CD4-positive, CD25-positive, alpha-beta regulatory T cell (primary cell): ENCODE data around the gene CELF6. TPM values are rescaled to one million over a fixed set of nuclear protein-coding genes. Genes with fewer than 3 reads are reported as not detected.

Source experiments
- ATAC-seq, 2 donors: fragments of 150-1000 bp; cut with Tn5 transposase; one replicate each; pipeline ENCODE4 v1.10.0; 2021; ENCODE audit warnings: low read depth in 2 of 2, moderate number of reproducible peaks in 2 of 2, moderate library complexity in 1 of 2
- DNase-seq, 3 donors: peaks; one replicate each; pipeline versions ENCODE4 v3.0.0 to v3.0.0-alpha.2; 2012 to 2022; ENCODE audit warnings: mixed read lengths in 1 of 3
- H3K27ac ChIP-seq: one replicate; pipeline ENCODE4 v1.7.0; 2013; ENCODE audit warnings: mild to moderate bottlenecking, low read length; ENCODE audit not compliant: insufficient read depth, poor library complexity, severe bottlenecking
- H3K27me3 ChIP-seq: one replicate; pipeline ENCODE4 v1.7.0; 2013; ENCODE audit warnings: low read length; ENCODE audit not compliant: control insufficient read depth, insufficient read depth
- H3K36me3 ChIP-seq: one replicate; pipeline ENCODE4 v1.7.0; 2013; ENCODE audit warnings: mild to moderate bottlenecking, low read length, moderate library complexity; ENCODE audit not compliant: control insufficient read depth, insufficient read depth
- H3K4me1 ChIP-seq: 2 replicates; pipeline ENCODE4 v1.7.0; 2013; ENCODE audit warnings: mild to moderate bottlenecking, low read length; ENCODE audit not compliant: insufficient read depth, control insufficient read depth, poor library complexity, severe bottlenecking
- H3K4me3 ChIP-seq: one replicate; pipeline ENCODE4 v1.7.0; 2013; ENCODE audit warnings: low read depth, mild to moderate bottlenecking, low read length, moderate library complexity
- H3K9me3 ChIP-seq, 2 experiments: 1 replicate in 1 of 2; 2 replicates in 1 of 2; pipeline ENCODE4 v1.7.0; 2013; ENCODE audit warnings: low read length in 2 of 2, mild to moderate bottlenecking in 1 of 2, moderate library complexity in 1 of 2; ENCODE audit not compliant: control insufficient read depth in 2 of 2
- H3K27ac Mint-ChIP-seq, 3 donors: one replicate each; pipeline ENCODE4 v1.8.0; 2020 to 2022; ENCODE audit warnings: mild to moderate bottlenecking in 3 of 3, mixed read lengths in 3 of 3, moderate library complexity in 2 of 3
- H3K27me3 Mint-ChIP-seq: one replicate; pipeline ENCODE4 v1.8.0; 2022; ENCODE audit warnings: mild to moderate bottlenecking, mixed read lengths
- H3K36me3 Mint-ChIP-seq: one replicate; pipeline ENCODE4 v1.8.0; 2020; ENCODE audit warnings: mixed read lengths
- H3K4me1 Mint-ChIP-seq, 4 donors: one replicate each; pipeline ENCODE4 v1.8.0; 2020 to 2022; ENCODE audit warnings: mixed read lengths in 4 of 4, mild to moderate bottlenecking in 1 of 4
- H3K4me3 Mint-ChIP-seq, 4 donors: one replicate each; pipeline ENCODE4 v1.8.0; 2020 to 2022; ENCODE audit warnings: mild to moderate bottlenecking in 4 of 4, mixed read lengths in 4 of 4, moderate library complexity in 3 of 4
- H3K9me3 Mint-ChIP-seq, 7 donors: one replicate each; pipeline ENCODE4 v1.8.0; 2020 to 2022; ENCODE audit warnings: mixed read lengths in 7 of 7, mild to moderate bottlenecking in 3 of 7, moderate library complexity in 2 of 7
- polyA plus RNA-seq, 4 donors: library from polyadenylated mRNA; unstranded; fragments of 300-500 nt; fragmentation: Illumina TruSeq; gene quantifications; one replicate each; pipeline ENCODE4 v1.2.3, GENCODE V29; 2021
- total RNA-seq: library from RNA; stranded (reverse); gene quantifications from one replicate; pipeline ENCODE4 v1.2.3, GENCODE V29; 2022

Gene CELF6
- total and polyA plus RNA-seq, 5 donors from 2014 or later, result 0.14 to 1.7 TPM; not detected in 3

DNA sequence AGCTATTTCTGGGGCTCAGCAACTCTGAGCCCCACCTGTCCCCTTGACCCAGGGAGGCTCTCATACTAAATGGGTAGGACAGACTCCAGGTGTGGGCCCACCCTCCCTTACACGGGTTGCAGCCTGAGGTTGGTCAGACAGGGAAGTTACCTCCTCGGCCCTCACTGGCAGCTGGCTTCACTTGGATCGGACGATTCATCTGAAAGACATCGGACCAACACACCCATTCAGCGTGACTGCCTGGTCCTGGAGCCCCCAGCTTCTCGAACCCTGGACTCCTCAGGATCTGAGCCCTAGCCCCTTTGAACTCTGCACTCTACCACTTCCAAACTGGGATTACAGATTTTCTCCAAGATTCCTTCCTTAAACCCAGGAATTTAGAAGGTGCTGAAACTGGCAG is 15.4 kb downstream of the CELF6 start:
- Histone ChIP-seq H3K4me1 (peaks cover 4% of the 10 kb centered on the region), H3K9me3 (no peaks in the 10 kb centered on the region), H3K36me3 (no peaks in the 10 kb centered on the region), H3K27me3 (no peaks in the 10 kb centered on the region), H3K4me3 (no peak overlapping the region), H3K27ac (no peak overlapping the region)
- peaks cover 0 to 9% (median 2%) of the 10 kb centered on the region in 4 donors for H3K4me1 Mint-ChIP-seq
- peaks cover 4% of the 10 kb centered on the region for H3K27me3 Mint-ChIP-seq
- peaks cover 8% of the 10 kb centered on the region for H3K36me3 Mint-ChIP-seq
- no peak for DNase-seq
- no peak overlapping the region for H3K4me3 Mint-ChIP-seq
- no peak for ATAC-seq
- no peak overlapping the region for H3K27ac Mint-ChIP-seq
- H3K9me3 Mint-ChIP-seq, result peaks cover 0 to 1% (median 0%) of the 10 kb centered on the region in 7 donors

DNA sequence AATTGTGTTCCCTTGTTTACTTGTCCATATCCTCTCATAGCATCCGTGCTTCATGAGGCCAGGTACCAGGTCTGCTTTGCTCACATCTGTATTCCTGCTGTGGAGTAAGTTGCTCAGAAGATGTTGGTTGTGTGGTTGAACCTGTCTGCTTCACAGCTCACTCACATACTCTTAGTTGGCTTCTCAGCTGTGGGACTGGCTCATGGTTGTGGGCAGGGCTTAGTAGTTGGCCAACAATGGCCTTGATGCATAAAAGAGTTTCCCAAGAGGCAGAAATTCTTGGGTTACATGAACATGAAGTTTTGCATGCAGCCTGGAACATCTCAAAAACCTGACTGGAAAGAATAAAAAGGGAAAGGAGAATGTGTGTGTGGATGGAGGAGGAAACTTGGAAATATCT is 17.0 kb downstream of the CELF6 start:
- no peak overlapping the region for H3K4me3 ChIP-seq
- H3K27ac ChIP-seq, result no peak overlapping the region
- H3K4me1 ChIP-seq, result peaks cover 4% of the 10 kb centered on the region
- H3K27me3 ChIP-seq, result no peaks in the 10 kb centered on the region
- Mint-ChIP-seq H3K9me3 (no peaks in the 10 kb centered on the region), H3K4me1 (peaks cover 0 to 9% (median 2%) of the 10 kb centered on the region in 4 donors), H3K36me3 (peaks cover 4% of the 10 kb centered on the region), H3K4me3 (no peak overlapping the region), H3K27me3 (peaks cover 4% of the 10 kb centered on the region), H3K27ac (peak overlapping the region in 1 of 3 donors; percentile 56)
- DNase-seq, result no peak
- H3K36me3 ChIP-seq, result no peaks in the 10 kb centered on the region
- ATAC-seq, result no peak
- H3K9me3 ChIP-seq, result no peaks in the 10 kb centered on the region

DNA sequence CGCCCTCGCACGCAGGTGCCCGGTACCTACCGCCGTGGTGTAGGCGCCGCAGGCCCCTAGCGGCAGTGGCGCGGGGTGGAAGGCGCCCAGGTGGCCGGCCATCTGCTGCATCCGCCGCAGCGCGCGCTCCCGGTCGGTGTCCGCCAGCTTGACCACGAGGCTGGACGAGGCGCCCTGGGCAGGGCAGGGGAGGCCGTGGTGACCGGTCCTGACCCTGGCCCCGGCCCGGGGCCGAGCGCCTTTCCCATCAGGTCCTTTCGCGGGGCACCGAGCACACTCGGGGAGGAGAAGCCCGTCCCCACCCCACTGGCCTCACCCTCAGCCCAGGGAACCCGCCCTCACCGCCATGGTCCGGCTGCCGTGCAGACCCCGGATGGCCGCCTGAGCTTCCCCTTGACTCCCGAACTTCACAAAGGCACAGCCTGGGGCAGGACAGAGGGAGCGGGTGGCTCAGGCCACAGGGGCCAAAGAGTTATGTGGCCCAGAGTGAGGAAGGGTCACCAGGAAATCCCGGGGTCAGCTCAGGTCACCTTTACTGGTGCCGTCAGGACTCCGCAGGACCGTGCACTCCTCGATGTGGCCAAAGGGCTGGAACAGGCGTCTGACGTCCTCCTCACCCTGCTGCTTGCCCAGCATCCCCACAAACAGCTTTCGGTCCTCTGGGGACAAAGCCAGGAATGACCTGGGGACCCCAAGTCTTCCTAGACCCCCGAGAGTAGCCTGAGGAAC is 30.2 kb downstream of the CELF6 start:
- H3K36me3 Mint-ChIP-seq, result peaks cover 4% of the 10 kb centered on the region
- H3K9me3 Mint-ChIP-seq, result no peaks in the 10 kb centered on the region
- H3K4me1 Mint-ChIP-seq, result no peaks in the 10 kb centered on the region
- Histone ChIP-seq H3K36me3 (no peaks in the 10 kb centered on the region), H3K27me3 (no peaks in the 10 kb centered on the region), H3K27ac (no peak overlapping the region), H3K9me3 (no peaks in the 10 kb centered on the region), H3K4me3 (no peak overlapping the region), H3K4me1 (no peaks in the 10 kb centered on the region)
- no peak for DNase-seq
- peaks cover 4% of the 10 kb centered on the region for H3K27me3 Mint-ChIP-seq
- ATAC-seq, result no peak
- no peak overlapping the region for H3K4me3 Mint-ChIP-seq
- H3K27ac Mint-ChIP-seq, result no peak overlapping the region

DNA sequence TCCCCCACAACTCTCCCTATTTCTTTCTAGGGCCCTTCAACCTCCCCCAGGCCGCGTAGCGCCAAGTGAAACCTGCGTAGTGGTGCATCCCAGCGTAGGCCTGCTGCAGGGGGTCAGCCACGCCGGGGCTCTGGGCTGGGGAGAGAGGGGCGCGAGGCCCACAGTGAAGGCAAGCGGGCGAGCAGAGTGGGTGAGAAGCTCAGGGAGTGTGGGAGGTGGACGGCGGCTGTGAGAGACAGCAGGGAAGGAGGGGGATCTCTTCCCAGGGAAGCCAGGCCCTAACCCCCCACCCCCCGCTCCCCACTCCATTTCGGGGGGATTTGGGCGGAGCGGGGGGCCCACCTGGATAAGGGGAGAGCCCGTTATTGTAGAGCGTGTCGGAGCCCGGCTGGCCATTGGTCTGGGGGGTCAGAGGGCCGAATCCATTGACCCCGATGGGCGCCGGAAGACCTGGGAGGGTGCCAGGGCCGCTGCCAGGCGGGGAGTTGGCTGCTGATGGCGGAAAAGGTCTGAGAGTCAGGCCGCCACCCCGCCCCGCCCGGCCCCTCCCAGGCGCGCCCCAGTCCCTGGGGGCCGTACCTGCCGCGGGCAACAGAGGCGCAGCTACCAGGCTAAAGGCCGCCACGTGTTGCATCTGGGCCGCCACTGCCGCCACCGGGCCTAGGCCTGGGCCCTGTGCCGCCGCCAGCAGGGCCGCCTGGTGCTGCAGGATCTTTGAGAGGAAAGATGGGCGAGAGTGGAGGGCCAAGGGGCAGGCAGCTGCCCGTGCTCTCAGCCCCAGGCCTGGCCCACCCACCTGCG is 31.0 kb downstream of the CELF6 start:
- no peaks in the 10 kb centered on the region for H3K36me3 Mint-ChIP-seq
- no peak overlapping the region for H3K4me3 ChIP-seq
- H3K9me3 ChIP-seq, result no peaks in the 10 kb centered on the region
- H3K4me1 Mint-ChIP-seq, result no peaks in the 10 kb centered on the region
- peaks cover 4% of the 10 kb centered on the region for H3K27me3 Mint-ChIP-seq
- H3K9me3 Mint-ChIP-seq, result no peaks in the 10 kb centered on the region
- no peak overlapping the region for H3K27ac ChIP-seq
- DNase-seq (no peak), ATAC-seq (no peak)
- H3K27me3 ChIP-seq, result no peaks in the 10 kb centered on the region
- no peak overlapping the region for H3K27ac Mint-ChIP-seq
- no peak overlapping the region for H3K4me3 Mint-ChIP-seq
- H3K4me1 ChIP-seq, result no peaks in the 10 kb centered on the region
- H3K36me3 ChIP-seq, result no peaks in the 10 kb centered on the region

DNA sequence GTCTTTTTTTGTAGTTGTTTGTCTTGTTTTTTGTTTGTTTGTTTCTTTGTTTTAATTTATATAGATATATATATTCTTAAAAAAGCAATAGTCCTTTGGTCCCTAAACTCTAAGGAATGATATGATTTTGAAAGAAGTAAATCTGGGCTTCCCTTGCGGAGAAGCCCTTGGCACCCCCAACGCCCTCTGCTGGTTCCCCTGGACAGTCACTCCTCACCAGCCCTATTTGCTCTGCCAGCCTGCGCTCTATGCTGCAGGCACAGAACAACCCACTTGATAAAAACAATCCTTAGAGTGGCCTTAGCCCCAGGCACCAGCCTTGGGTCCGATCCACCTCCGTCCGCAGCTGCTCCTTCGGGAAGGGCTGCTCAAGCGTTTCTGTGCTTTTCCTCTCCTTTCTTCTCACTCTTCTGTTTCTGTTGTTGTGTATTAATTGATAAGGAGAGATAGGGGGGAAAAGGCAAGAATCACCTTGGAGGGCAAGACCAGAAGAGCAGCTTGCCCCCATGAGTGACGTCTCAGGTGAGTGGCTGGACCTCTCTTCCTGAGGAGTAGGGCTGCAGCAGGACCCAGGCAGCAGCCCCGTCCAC is 33.9 kb downstream of the CELF6 start:
- no peaks in the 10 kb centered on the region for H3K36me3 ChIP-seq
- H3K4me1 Mint-ChIP-seq, result no peaks in the 10 kb centered on the region
- peak; percentile 27 to 59 (median 47) for DNase-seq
- H3K27ac ChIP-seq, result no peak overlapping the region
- ATAC-seq, result peak in 1 of 2 donors; percentile 52
- no peaks in the 10 kb centered on the region for H3K27me3 ChIP-seq
- H3K4me3 Mint-ChIP-seq, result no peak overlapping the region
- H3K4me1 ChIP-seq, result no peaks in the 10 kb centered on the region
- H3K9me3 ChIP-seq, result no peaks in the 10 kb centered on the region
- no peaks in the 10 kb centered on the region for H3K9me3 Mint-ChIP-seq
- H3K27ac Mint-ChIP-seq, result peak overlapping the region in 1 of 3 donors; percentile 52
- H3K36me3 Mint-ChIP-seq, result no peaks in the 10 kb centered on the region
- H3K4me3 ChIP-seq, result no peak overlapping the region
- H3K27me3 Mint-ChIP-seq, result peaks cover 4% of the 10 kb centered on the region

DNA sequence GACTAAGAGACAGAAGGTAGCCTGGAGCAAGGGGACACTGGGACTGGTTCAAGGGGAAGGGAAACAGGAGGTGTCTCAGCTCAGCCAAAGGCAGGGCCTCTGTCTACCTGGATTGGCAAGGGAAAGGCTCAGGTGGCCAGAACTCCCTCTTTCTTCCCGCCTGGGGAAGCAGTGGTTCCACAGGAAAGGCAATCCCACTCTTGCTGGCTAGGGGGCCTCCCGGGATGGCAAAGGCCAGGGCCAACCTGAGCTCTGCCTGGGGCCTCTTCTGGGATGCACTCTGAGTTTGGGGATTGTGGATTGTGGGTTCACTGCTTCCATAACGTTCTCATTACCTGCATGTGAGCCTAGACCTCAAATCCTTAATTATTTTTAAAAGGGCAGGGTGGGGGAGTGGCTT is 34.6 kb downstream of the CELF6 start:
- H3K4me1 ChIP-seq, result no peaks in the 10 kb centered on the region
- Mint-ChIP-seq H3K36me3 (no peaks in the 10 kb centered on the region), H3K4me3 (no peak overlapping the region), H3K9me3 (no peaks in the 10 kb centered on the region), H3K27me3 (peaks cover 4% of the 10 kb centered on the region), H3K4me1 (no peaks in the 10 kb centered on the region), H3K27ac (no peak overlapping the region)
- no peaks in the 10 kb centered on the region for H3K36me3 ChIP-seq
- no peaks in the 10 kb centered on the region for H3K9me3 ChIP-seq
- DNase-seq, result no peak
- no peaks in the 10 kb centered on the region for H3K27me3 ChIP-seq
- H3K4me3 ChIP-seq, result no peak overlapping the region
- H3K27ac ChIP-seq, result no peak overlapping the region
- no peak for ATAC-seq

DNA sequence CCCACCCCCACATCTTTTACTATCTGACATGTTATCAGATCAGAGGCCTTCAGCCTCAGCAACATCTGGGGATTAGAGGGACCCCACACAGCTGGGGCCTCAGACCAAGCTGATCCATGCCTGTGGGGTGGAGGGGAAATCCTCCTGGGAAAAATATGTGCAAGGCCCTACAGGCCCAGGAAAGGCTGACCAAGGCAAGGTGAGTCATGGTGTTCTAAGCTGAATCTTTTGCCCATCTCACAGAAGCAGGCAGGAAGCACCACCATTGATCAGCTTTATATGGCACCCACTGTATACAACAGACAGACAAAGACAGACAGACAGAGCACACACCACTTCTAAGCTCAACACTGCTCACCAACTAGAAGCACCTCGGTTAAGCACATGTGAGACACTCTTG is 35.2 kb downstream of the CELF6 start:
- Mint-ChIP-seq H3K4me1 (no peaks in the 10 kb centered on the region), H3K9me3 (no peaks in the 10 kb centered on the region), H3K36me3 (no peaks in the 10 kb centered on the region), H3K4me3 (no peak overlapping the region), H3K27ac (no peak overlapping the region), H3K27me3 (peaks cover 4% of the 10 kb centered on the region)
- ATAC-seq (no peak), DNase-seq (no peak)
- Histone ChIP-seq H3K4me3 (no peak overlapping the region), H3K9me3 (no peaks in the 10 kb centered on the region), H3K4me1 (no peaks in the 10 kb centered on the region), H3K27ac (no peak overlapping the region), H3K27me3 (peaks cover 1% of the 10 kb centered on the region), H3K36me3 (no peaks in the 10 kb centered on the region)
